Measurements from ENCODE around the gene DIO2. TPM values are rescaled to one million over a fixed set of nuclear protein-coding genes. Genes with fewer than 3 reads are reported as not detected.

DIO2 gene
- total and polyA plus RNA-seq, 7 donors, result 0.13 to 1.8 (median 0.60) TPM

DNA sequence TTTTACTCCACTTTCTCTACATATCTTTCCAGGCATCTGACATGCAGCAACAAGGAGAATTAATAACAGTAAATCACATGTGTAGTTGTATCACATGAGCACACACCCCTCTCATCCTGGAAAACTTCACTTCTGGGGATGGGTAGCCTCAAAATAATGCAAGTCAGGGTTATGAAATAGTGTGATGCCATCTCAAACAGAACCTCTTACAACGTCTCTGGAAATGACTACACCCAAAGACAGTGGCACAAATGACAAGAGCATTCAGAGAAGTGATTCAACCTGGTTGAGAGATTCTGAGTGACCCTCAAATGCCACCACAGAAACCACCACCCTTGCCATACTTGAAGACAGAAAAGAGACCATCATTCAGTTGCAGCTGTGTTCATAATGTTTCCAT is 2.8 kb downstream of the DIO2 start:
- DNase-seq, result no peak
- intact Hi-C loops (cut with DNase I), result no loop called here
- H3K4me1 ChIP-seq, result peaks cover 0 to 8% (median 0%) of the 10 kb centered on the region in 4 donors
- no peaks in the 10 kb centered on the region for H3K36me3 ChIP-seq
- no peak overlapping the region for H3K4me3 ChIP-seq
- no peaks in the 10 kb centered on the region for H3K9me3 ChIP-seq
- no peak overlapping the region for H3K27ac ChIP-seq
- WGBS, 2 donors, result 34 to 43% methylated on average over 1 of the region's 1 CpG
- H3K27me3 ChIP-seq, result peaks cover 0 to 6% (median 0%) of the 10 kb centered on the region in 3 donors
- TF ChIP-seq, protein P1, sequence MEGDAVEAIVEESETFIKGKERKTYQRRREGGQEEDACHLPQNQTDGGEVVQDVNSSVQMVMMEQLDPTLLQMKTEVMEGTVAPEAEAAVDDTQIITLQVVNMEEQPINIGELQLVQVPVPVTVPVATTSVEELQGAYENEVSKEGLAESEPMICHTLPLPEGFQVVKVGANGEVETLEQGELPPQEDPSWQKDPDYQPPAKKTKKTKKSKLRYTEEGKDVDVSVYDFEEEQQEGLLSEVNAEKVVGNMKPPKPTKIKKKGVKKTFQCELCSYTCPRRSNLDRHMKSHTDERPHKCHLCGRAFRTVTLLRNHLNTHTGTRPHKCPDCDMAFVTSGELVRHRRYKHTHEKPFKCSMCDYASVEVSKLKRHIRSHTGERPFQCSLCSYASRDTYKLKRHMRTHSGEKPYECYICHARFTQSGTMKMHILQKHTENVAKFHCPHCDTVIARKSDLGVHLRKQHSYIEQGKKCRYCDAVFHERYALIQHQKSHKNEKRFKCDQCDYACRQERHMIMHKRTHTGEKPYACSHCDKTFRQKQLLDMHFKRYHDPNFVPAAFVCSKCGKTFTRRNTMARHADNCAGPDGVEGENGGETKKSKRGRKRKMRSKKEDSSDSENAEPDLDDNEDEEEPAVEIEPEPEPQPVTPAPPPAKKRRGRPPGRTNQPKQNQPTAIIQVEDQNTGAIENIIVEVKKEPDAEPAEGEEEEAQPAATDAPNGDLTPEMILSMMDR (IDR thresholded peaks at IDR 0.05), result no peak
- no peak for TF ChIP-seq EP300 (IDR thresholded peaks at IDR 0.05)
- no peak for TF ChIP-seq POLR2A (IDR thresholded peaks at IDR 0.05)
- no peak for TF ChIP-seq POLR2AphosphoS5 (IDR thresholded peaks at IDR 0.05)

DNA sequence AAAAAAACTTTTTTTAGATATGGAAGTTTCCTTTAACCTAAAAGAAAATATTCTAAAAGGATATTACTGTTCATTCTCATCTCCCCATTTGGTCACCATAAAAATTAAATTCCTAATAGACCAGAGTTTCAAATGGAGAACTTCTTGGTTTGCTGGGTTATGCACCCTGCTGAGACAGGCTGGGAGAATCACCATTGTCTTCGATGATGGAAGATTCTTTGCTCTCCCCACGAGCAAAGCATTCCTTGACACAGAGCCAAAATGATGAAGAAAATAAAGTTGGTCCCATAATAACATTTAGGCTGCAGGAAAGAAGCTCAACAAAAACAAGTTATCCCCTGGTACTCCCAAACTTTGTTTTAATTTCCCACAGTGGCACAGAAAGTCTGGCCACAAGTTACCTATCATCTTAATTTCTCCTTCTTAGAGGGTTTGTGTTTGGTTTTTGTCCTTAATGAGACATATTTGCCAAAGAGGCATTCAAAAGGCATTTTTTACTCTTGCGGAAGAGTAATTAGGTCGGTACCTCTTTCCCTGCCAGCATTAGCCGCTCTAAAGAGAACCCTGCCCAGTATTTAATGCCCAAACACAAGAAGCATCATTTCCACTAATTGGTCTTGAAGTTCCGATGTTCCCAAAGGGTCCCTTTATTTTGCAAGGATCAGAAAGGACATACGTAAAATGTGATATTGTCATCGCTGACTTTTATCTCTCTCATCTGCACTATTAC is 4.8 kb downstream of the DIO2 start:
- DNase-seq, result no peak
- 79 to 80% methylated on average over 8 of the region's 8 CpGs for WGBS, 2 donors
- Histone ChIP-seq H3K4me3 (no peak overlapping the region), H3K27ac (no peak overlapping the region), H3K36me3 (no peaks in the 10 kb centered on the region), H3K9me3 (no peaks in the 10 kb centered on the region), H3K27me3 (peaks cover 0 to 6% (median 0%) of the 10 kb centered on the region in 3 donors), H3K4me1 (peaks cover 0 to 3% (median 0%) of the 10 kb centered on the region in 4 donors)
- no peak for TF ChIP-seq POLR2AphosphoS5 (IDR thresholded peaks at IDR 0.05)
- TF ChIP-seq POLR2A (IDR thresholded peaks at IDR 0.05), result no peak
- TF ChIP-seq EP300 (IDR thresholded peaks at IDR 0.05), result no peak
- TF ChIP-seq, protein P1 (IDR thresholded peaks at IDR 0.05), result no peak
- intact Hi-C loops (cut with DNase I), result no loop called here

DNA sequence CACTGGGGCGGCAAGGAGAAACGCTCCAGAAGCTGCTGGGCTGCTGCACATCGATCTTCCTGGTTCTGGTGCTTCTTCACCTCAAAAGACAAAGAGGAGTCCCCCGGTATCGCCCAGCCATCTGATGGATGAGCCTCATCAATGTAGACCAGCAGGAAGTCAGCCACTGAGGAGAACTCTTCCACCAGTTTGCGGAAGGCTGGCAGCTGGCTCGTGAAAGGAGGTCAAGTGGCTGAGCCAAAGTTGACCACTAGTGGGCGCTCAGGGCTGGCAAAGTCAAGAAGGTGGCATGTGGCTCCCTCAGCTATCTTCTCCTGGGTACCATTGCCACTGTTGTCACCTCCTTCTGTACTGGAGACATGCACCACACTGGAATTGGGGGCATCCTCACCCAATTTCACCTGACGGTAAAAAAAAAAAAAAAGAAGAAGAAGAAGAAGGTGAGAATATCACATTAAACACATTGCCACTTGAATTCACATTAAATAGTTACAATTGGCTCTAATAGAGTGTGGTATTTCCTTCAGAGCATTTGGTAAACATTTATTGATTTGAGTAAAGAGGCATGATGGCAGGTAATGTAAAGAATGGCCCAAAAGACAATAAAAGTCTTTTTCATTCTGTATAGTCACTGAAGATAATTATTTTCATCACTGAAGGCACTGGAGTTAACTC is 8.3 kb downstream of the DIO2 start:
- Histone ChIP-seq H3K4me1 (no peaks in the 10 kb centered on the region), H3K9me3 (no peaks in the 10 kb centered on the region), H3K4me3 (no peak overlapping the region), H3K36me3 (no peaks in the 10 kb centered on the region), H3K27ac (no peak overlapping the region), H3K27me3 (no peaks in the 10 kb centered on the region)
- no peak for DNase-seq
- WGBS, 2 donors, result 75 to 83% methylated on average over 9 of the region's 9 CpGs
- intact Hi-C loops (cut with DNase I), result no loop called here
- no peak for TF ChIP-seq POLR2A (IDR thresholded peaks at IDR 0.05)
- TF ChIP-seq EP300 (IDR thresholded peaks at IDR 0.05), result no peak
- TF ChIP-seq, protein P1 (IDR thresholded peaks at IDR 0.05), result no peak
- TF ChIP-seq POLR2AphosphoS5 (IDR thresholded peaks at IDR 0.05), result no peak

DNA sequence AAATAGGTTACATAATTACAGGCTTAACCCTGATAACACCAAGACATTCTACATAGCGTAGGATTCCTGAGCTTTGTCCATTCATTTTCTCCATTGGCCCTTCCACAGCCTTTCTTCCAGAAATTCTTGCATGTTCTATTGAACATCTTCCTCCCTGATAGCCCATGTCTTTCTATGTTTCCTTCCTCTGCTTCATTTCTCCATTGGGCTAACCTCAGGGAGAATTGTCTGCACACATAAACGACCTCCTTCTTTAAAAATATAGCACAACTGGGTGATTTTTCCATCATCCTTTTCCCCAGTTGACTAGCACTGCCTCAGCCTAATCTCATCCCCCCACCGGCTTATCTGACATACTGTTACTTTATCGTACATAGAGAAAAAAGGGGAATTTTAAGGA is 11.2 kb downstream of the DIO2 start:
- no peak for DNase-seq
- intact Hi-C loops (cut with DNase I), result no loop called here
- no peak for TF ChIP-seq POLR2A (IDR thresholded peaks at IDR 0.05)
- no peaks in the 10 kb centered on the region for H3K4me1 ChIP-seq
- WGBS, 2 donors, result 76 to 77% methylated on average over 4 of the region's 4 CpGs
- no peaks in the 10 kb centered on the region for H3K27me3 ChIP-seq
- no peak overlapping the region for H3K27ac ChIP-seq
- H3K36me3 ChIP-seq, result no peaks in the 10 kb centered on the region
- no peak overlapping the region for H3K4me3 ChIP-seq
- no peaks in the 10 kb centered on the region for H3K9me3 ChIP-seq

DNA sequence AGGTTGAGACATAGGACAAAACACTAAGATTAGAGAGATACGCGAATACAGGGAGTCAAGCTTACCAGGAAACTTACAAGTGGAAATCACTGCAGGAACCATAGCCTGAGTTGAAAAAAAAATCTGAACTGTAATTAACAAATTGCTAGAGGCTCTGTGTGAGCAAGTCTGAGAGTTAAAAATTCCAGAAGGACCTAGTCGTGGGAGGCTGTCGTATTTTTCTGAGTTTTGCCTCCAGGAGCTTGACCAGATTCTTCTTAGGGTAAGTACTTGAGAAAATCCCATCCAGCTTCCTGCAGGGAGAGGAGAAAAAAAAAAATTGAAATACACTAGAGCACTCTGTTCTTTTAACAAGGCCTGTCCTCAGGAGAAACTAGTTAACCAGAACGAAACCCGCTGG is 22.7 kb downstream of the DIO2 start:
- intact Hi-C loops (cut with DNase I), result no loop called here
- no peak for DNase-seq
- H3K4me3 ChIP-seq, result no peak overlapping the region
- no peak overlapping the region for H3K27ac ChIP-seq
- no peaks in the 10 kb centered on the region for H3K27me3 ChIP-seq
- no peaks in the 10 kb centered on the region for H3K36me3 ChIP-seq
- TF ChIP-seq POLR2AphosphoS5 (IDR thresholded peaks at IDR 0.05) (no peak), POLR2A (IDR thresholded peaks at IDR 0.05) (no peak), EP300 (IDR thresholded peaks at IDR 0.05) (no peak)
- TF ChIP-seq, protein P1 (IDR thresholded peaks at IDR 0.05), result no peak
- H3K4me1 ChIP-seq, result no peaks in the 10 kb centered on the region
- no peaks in the 10 kb centered on the region for H3K9me3 ChIP-seq
- 94% methylated on average over 6 of the region's 6 CpGs for WGBS, 2 donors
